Gastrocnemius medialis (tissue), 4 donors: ENCODE data around the gene GPR143.

Experiments
- POLR2A ChIP-seq, 2 donors: fragments of 450-650 bp; IDR thresholded peaks; one replicate each; pipeline ENCODE4 v1.6.1; 2017; ENCODE audit warnings: antibody characterized with exemption in 2 of 2, mild to moderate bottlenecking in 2 of 2, moderate library complexity in 2 of 2
- TF ChIP-seq, protein P1 (sequence below), 5 experiments: fragments of 450-650 bp in 3 of 5; fragments of 200-600 bp in 2 of 5; sonication (generic) in 2 of 5; IDR thresholded peaks in 4 of 5; conservative IDR thresholded peaks in 1 of 5; 1 replicate in 4 of 5; 2 replicates in 1 of 5; pipeline ENCODE4 v1.5.1; 2016 to 2019; ENCODE audit warnings: antibody characterized with exemption in 5 of 5, mild to moderate bottlenecking in 3 of 5, moderate library complexity in 3 of 5

- TF ChIP-seq, protein P1, sequence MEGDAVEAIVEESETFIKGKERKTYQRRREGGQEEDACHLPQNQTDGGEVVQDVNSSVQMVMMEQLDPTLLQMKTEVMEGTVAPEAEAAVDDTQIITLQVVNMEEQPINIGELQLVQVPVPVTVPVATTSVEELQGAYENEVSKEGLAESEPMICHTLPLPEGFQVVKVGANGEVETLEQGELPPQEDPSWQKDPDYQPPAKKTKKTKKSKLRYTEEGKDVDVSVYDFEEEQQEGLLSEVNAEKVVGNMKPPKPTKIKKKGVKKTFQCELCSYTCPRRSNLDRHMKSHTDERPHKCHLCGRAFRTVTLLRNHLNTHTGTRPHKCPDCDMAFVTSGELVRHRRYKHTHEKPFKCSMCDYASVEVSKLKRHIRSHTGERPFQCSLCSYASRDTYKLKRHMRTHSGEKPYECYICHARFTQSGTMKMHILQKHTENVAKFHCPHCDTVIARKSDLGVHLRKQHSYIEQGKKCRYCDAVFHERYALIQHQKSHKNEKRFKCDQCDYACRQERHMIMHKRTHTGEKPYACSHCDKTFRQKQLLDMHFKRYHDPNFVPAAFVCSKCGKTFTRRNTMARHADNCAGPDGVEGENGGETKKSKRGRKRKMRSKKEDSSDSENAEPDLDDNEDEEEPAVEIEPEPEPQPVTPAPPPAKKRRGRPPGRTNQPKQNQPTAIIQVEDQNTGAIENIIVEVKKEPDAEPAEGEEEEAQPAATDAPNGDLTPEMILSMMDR (IDR thresholded peaks at IDR 0.05 in 4 of 5, conservative IDR thresholded peaks at IDR 0.05 in 1 of 5), result no peak
- no peak for TF ChIP-seq POLR2A (IDR thresholded peaks at IDR 0.05)
Observed at GRCh38 chrX:9710332-9710731, 55.3 kb downstream of the GPR143 start.
